Trophoblast cell (in vitro differentiated cells and primary cell): ENCODE measurements around the gene SYT1.

ENCODE experiments used
- DNase-seq, 2 donors: peaks; one replicate each; pipeline ENCODE4 v3.0.0-alpha.2; 2016
- H2AFZ ChIP-seq: 2 replicates; pipeline ENCODE4 v1.6.1; 2013; ENCODE audit warnings: low read length, moderate library complexity, mild to moderate bottlenecking; ENCODE audit not compliant: insufficient read depth, poor library complexity
- H2AK5ac ChIP-seq: 2 replicates; pipeline ENCODE4 v1.6.1; 2013; ENCODE audit warnings: mild to moderate bottlenecking, low read length
- H2BK120ac ChIP-seq: 2 replicates; pipeline ENCODE4 v1.6.1; 2013; ENCODE audit warnings: low read length, mild to moderate bottlenecking, moderate library complexity; ENCODE audit not compliant: insufficient read depth, poor library complexity
- H2BK12ac ChIP-seq: 2 replicates; pipeline ENCODE4 v1.6.1; 2013; ENCODE audit warnings: mild to moderate bottlenecking, low read length, moderate library complexity
- H2BK5ac ChIP-seq: 2 replicates; pipeline ENCODE4 v1.6.1; 2013; ENCODE audit warnings: low read length, low read depth, moderate library complexity, mild to moderate bottlenecking; ENCODE audit not compliant: poor library complexity
- H3K14ac ChIP-seq: 2 replicates; pipeline ENCODE4 v1.6.1; 2013; ENCODE audit warnings: mild to moderate bottlenecking, low read length
- H3K18ac ChIP-seq: 2 replicates; pipeline ENCODE4 v1.6.1; 2013; ENCODE audit warnings: mild to moderate bottlenecking, low read length
- H3K23ac ChIP-seq: 2 replicates; pipeline ENCODE4 v1.6.1; 2013; ENCODE audit warnings: low read length
- H3K27ac ChIP-seq: 2 replicates; pipeline ENCODE4 v1.5.1; 2013; ENCODE audit warnings: low read depth, mild to moderate bottlenecking, inconsistent platforms, low read length, moderate library complexity
- H3K27me3 ChIP-seq: 2 replicates; pipeline ENCODE4 v1.6.1; 2013; ENCODE audit warnings: inconsistent platforms, mild to moderate bottlenecking, low read length, moderate library complexity; ENCODE audit not compliant: insufficient read depth
- H3K36me3 ChIP-seq, 2 experiments: 1 replicate in 1 of 2; 2 replicates in 1 of 2; pipeline ENCODE4 v1.6.1; 2013; ENCODE audit warnings: low read length in 2 of 2, mild to moderate bottlenecking in 2 of 2, moderate library complexity in 1 of 2; ENCODE audit not compliant: insufficient read depth in 2 of 2, control insufficient read depth in 1 of 2
- H3K4ac ChIP-seq: 2 replicates; pipeline ENCODE4 v1.6.1; 2013; ENCODE audit warnings: low read depth, mild to moderate bottlenecking, low read length, moderate library complexity
- H3K4me1 ChIP-seq, 2 experiments: 1 replicate in 1 of 2; 2 replicates in 1 of 2; pipeline ENCODE4 v1.6.1; 2013; ENCODE audit warnings: low read length in 2 of 2, mild to moderate bottlenecking in 2 of 2, moderate library complexity in 1 of 2; ENCODE audit not compliant: insufficient read depth in 2 of 2, control insufficient read depth in 1 of 2
- H3K4me2 ChIP-seq: 2 replicates; pipeline ENCODE4 v1.6.1; 2013; ENCODE audit warnings: inconsistent platforms, mild to moderate bottlenecking, low read length, moderate library complexity
- H3K4me3 ChIP-seq: 2 replicates; pipeline ENCODE4 v1.5.1; 2013; ENCODE audit warnings: mild to moderate bottlenecking, low read depth, low read length, inconsistent platforms
- H3K79me1 ChIP-seq: one replicate; pipeline ENCODE4 v1.6.1; 2013; ENCODE audit warnings: low read length
- H3K79me2 ChIP-seq: 2 replicates; pipeline ENCODE4 v1.6.1; 2013; ENCODE audit warnings: low read length, mild to moderate bottlenecking; ENCODE audit not compliant: control insufficient read depth, insufficient read depth, poor library complexity
- H3K9ac ChIP-seq: 2 replicates; pipeline ENCODE4 v1.6.1; 2013; ENCODE audit warnings: mild to moderate bottlenecking, low read length
- H3K9me3 ChIP-seq: 2 replicates; pipeline ENCODE4 v1.6.1; 2013; ENCODE audit warnings: low read depth, mild to moderate bottlenecking, control low read depth, inconsistent platforms, low read length; ENCODE audit not compliant: insufficient read depth
- H4K12ac ChIP-seq: 2 replicates; pipeline ENCODE4 v1.6.1; 2013; ENCODE audit warnings: low read depth, mild to moderate bottlenecking, low read length, moderate library complexity
- H4K8ac ChIP-seq: 2 replicates; pipeline ENCODE4 v1.6.1; 2013; ENCODE audit warnings: low read depth, mild to moderate bottlenecking, low read length, moderate library complexity
- H4K91ac ChIP-seq: one replicate; pipeline ENCODE4 v1.6.1; 2013; ENCODE audit warnings: low read depth, mild to moderate bottlenecking, low read length, moderate library complexity
- WGBS: extraction: QIAGEN DNeasy Blood & Tissue Kit; methylation state at CpG from one replicate; pipeline ENCODE4 v1.1.7; 2013; ENCODE audit warnings: missing lambda C conversion rate; ENCODE audit not compliant: insufficient read length, insufficient coverage; ENCODE audit errors: extremely low coverage; 5-methylcytosine and 5-hydroxymethylcytosine counted together

The SYT1 gene

GRCh38 chr12:79441534-79441933 lies 577.0 kb downstream of the SYT1 start:
- no peak for DNase-seq
- Histone ChIP-seq H3K9ac (no peak overlapping the region), H2AFZ (no peak overlapping the region), H3K27ac (no peak overlapping the region), H3K4me1 (peaks cover 0 to 2% of the 10 kb centered on the region in 2 experiments), H4K12ac (no peak overlapping the region), H3K4ac (no peak overlapping the region), H2BK12ac (no peak overlapping the region), H3K23ac (no peak overlapping the region), H3K36me3 (no peaks in the 10 kb centered on the region), H4K91ac (no peak overlapping the region), H3K4me3 (no peak overlapping the region), H3K79me1 (no peaks in the 10 kb centered on the region), H3K4me2 (no peak overlapping the region), H4K8ac (no peak overlapping the region), H2AK5ac (peak overlapping the region; percentile 89), H2BK120ac (no peak overlapping the region), H2BK5ac (no peak overlapping the region), H3K9me3 (no peaks in the 10 kb centered on the region), H3K79me2 (no peaks in the 10 kb centered on the region), H3K18ac (no peak overlapping the region), H3K27me3 (no peaks in the 10 kb centered on the region), H3K14ac (no peak overlapping the region)
- no CpG with 5 or more reads among the region's 4 CpGs for WGBS

- no peaks in the 10 kb centered on the region for H3K9me3 ChIP-seq
- no peak overlapping the region for H4K91ac ChIP-seq
- no peak for DNase-seq
- H3K14ac ChIP-seq = no peak overlapping the region
- no peak overlapping the region for H2BK5ac ChIP-seq
- H2BK12ac ChIP-seq = no peak overlapping the region
- no peak overlapping the region for H3K27ac ChIP-seq
- no peak overlapping the region for H3K18ac ChIP-seq
- H3K27me3 ChIP-seq = no peaks in the 10 kb centered on the region
- no peak overlapping the region for H3K4me2 ChIP-seq
- H3K4me3 ChIP-seq = no peak overlapping the region
- H4K8ac ChIP-seq = no peak overlapping the region
- no peaks in the 10 kb centered on the region for H3K79me2 ChIP-seq
- no peak overlapping the region for H3K9ac ChIP-seq
- no peak overlapping the region for H2BK120ac ChIP-seq
- H4K12ac ChIP-seq = no peak overlapping the region
- H2AFZ ChIP-seq = no peak overlapping the region
- peaks cover 0 to 2% of the 10 kb centered on the region in 2 experiments for H3K4me1 ChIP-seq
- H3K23ac ChIP-seq = no peak overlapping the region
- H2AK5ac ChIP-seq = no peak overlapping the region
- H3K4ac ChIP-seq = no peak overlapping the region
- H3K36me3 ChIP-seq = no peaks in the 10 kb centered on the region
- no peaks in the 10 kb centered on the region for H3K79me1 ChIP-seq
These were observed 577.8 kb downstream of the SYT1 start for GRCh38 chr12:79442396-79442795.

GRCh38 chr12:79444089-79444488 lies 579.5 kb downstream of the SYT1 start:
- H3K9me3 ChIP-seq = no peaks in the 10 kb centered on the region
- H2BK12ac ChIP-seq = no peak overlapping the region
- H4K91ac ChIP-seq = no peak overlapping the region
- H4K8ac ChIP-seq = no peak overlapping the region
- H3K4me1 ChIP-seq = peaks cover 0 to 2% of the 10 kb centered on the region in 2 experiments
- H4K12ac ChIP-seq = no peak overlapping the region
- H2AK5ac ChIP-seq = no peak overlapping the region
- no peak for DNase-seq
- H3K27me3 ChIP-seq = no peaks in the 10 kb centered on the region
- H3K4me2 ChIP-seq = no peak overlapping the region
- H3K79me1 ChIP-seq = no peaks in the 10 kb centered on the region
- no peak overlapping the region for H3K14ac ChIP-seq
- H2BK5ac ChIP-seq = no peak overlapping the region
- H3K18ac ChIP-seq = no peak overlapping the region
- no peak overlapping the region for H3K9ac ChIP-seq
- H3K4me3 ChIP-seq = no peak overlapping the region
- no peaks in the 10 kb centered on the region for H3K36me3 ChIP-seq
- no peaks in the 10 kb centered on the region for H3K79me2 ChIP-seq
- no peak overlapping the region for H3K4ac ChIP-seq
- no peak overlapping the region for H3K23ac ChIP-seq
- H2BK120ac ChIP-seq = no peak overlapping the region
- H3K27ac ChIP-seq = no peak overlapping the region
- no peak overlapping the region for H2AFZ ChIP-seq

GRCh38 chr12:79448816-79449215 lies 584.2 kb downstream of the SYT1 start:
- DNase-seq = peak; percentile 94 to 97
- H3K14ac ChIP-seq = no peak overlapping the region
- H3K18ac ChIP-seq = no peak overlapping the region
- H3K36me3 ChIP-seq = no peaks in the 10 kb centered on the region
- no peaks in the 10 kb centered on the region for H3K79me2 ChIP-seq
- H2AK5ac ChIP-seq = no peak overlapping the region
- H3K4me3 ChIP-seq = no peak overlapping the region
- no peaks in the 10 kb centered on the region for H3K79me1 ChIP-seq
- H3K27me3 ChIP-seq = no peaks in the 10 kb centered on the region
- WGBS = no CpG with 5 or more reads among the region's 11 CpGs
- H4K91ac ChIP-seq = no peak overlapping the region
- no peak overlapping the region for H2BK5ac ChIP-seq
- H4K12ac ChIP-seq = no peak overlapping the region
- H2BK12ac ChIP-seq = no peak overlapping the region
- no peak overlapping the region for H4K8ac ChIP-seq
- H3K27ac ChIP-seq = no peak overlapping the region
- no peak overlapping the region for H2BK120ac ChIP-seq
- H3K4ac ChIP-seq = no peak overlapping the region
- H3K9ac ChIP-seq = no peak overlapping the region
- no peak overlapping the region for H3K23ac ChIP-seq
- H3K4me1 ChIP-seq = peaks cover 7% of the 10 kb centered on the region in 2 experiments
- no peaks in the 10 kb centered on the region for H3K9me3 ChIP-seq
- H2AFZ ChIP-seq = no peak overlapping the region
- no peak overlapping the region for H3K4me2 ChIP-seq

GRCh38 chr12:79451365-79451764 lies 586.8 kb downstream of the SYT1 start:
- no peak overlapping the region for H2BK5ac ChIP-seq
- H3K4ac ChIP-seq = no peak overlapping the region
- H3K18ac ChIP-seq = no peak overlapping the region
- no peaks in the 10 kb centered on the region for H3K79me2 ChIP-seq
- no peak overlapping the region for H3K27ac ChIP-seq
- no peak overlapping the region for H2AFZ ChIP-seq
- no peak overlapping the region for H4K91ac ChIP-seq
- no peak overlapping the region for H3K14ac ChIP-seq
- DNase-seq = no peak
- H3K4me3 ChIP-seq = no peak overlapping the region
- no peak overlapping the region for H2AK5ac ChIP-seq
- H3K9me3 ChIP-seq = no peaks in the 10 kb centered on the region
- H3K4me1 ChIP-seq = peaks cover 11 to 13% of the 10 kb centered on the region in 2 experiments
- H3K79me1 ChIP-seq = peaks cover 2% of the 10 kb centered on the region
- H4K12ac ChIP-seq = no peak overlapping the region
- no peaks in the 10 kb centered on the region for H3K27me3 ChIP-seq
- no peaks in the 10 kb centered on the region for H3K36me3 ChIP-seq
- no peak overlapping the region for H4K8ac ChIP-seq
- H2BK12ac ChIP-seq = no peak overlapping the region
- no peak overlapping the region for H3K9ac ChIP-seq
- H2BK120ac ChIP-seq = no peak overlapping the region
- H3K23ac ChIP-seq = no peak overlapping the region
- H3K4me2 ChIP-seq = no peak overlapping the region
